BLaER1 (cell line): ENCODE data around the gene NPY.

ENCODE experiments used
- H3K27ac ChIP-seq: shearing (Covaris generic); formaldehyde crosslinking; 2 replicates; pipeline ENCODE4 v1.8.1; 2022
- H3K27me3 ChIP-seq: shearing (Covaris generic); formaldehyde crosslinking; 2 replicates; pipeline ENCODE4 v1.8.1; 2022
- H3K36me3 ChIP-seq: shearing (Covaris generic); formaldehyde crosslinking; 2 replicates; pipeline ENCODE4 v1.8.1; 2022
- H3K4me1 ChIP-seq: shearing (Covaris generic); formaldehyde crosslinking; 2 replicates; pipeline ENCODE4 v1.8.1; 2022
- H3K4me2 ChIP-seq: shearing (Covaris generic); formaldehyde crosslinking; 2 replicates; pipeline ENCODE4 v1.8.1; 2022
- H3K4me3 ChIP-seq: shearing (Covaris generic); formaldehyde crosslinking; 2 replicates; pipeline ENCODE4 v1.8.1; 2022
- H3K9ac ChIP-seq: shearing (Covaris generic); formaldehyde crosslinking; 2 replicates; pipeline ENCODE4 v1.8.1; 2022
- H3K9me3 ChIP-seq: shearing (Covaris generic); formaldehyde crosslinking; 2 replicates; pipeline ENCODE4 v1.8.1; 2022
- H4K20me1 ChIP-seq: shearing (Covaris generic); formaldehyde crosslinking; 2 replicates; pipeline ENCODE4 v1.8.1; 2022
- Cebpa-rat ChIP-seq: shearing (Covaris generic); IDR thresholded peaks from 2 replicates; pipeline ENCODE4 v1.8.1; 2022

NPY gene

GRCh38 chr7:24279512-24279911, 4.5 kb upstream of the NPY start:
- Histone ChIP-seq H4K20me1 (no peaks in the 10 kb centered on the region), H3K4me3 (no peak overlapping the region), H3K4me1 (peaks cover 17% of the 10 kb centered on the region), H3K27me3 (peaks cover 5% of the 10 kb centered on the region), H3K4me2 (no peak overlapping the region), H3K27ac (no peak overlapping the region), H3K9me3 (peaks cover 11% of the 10 kb centered on the region), H3K36me3 (no peaks in the 10 kb centered on the region), H3K9ac (no peak overlapping the region)
- no peak for TF ChIP-seq Cebpa-rat

DNA sequence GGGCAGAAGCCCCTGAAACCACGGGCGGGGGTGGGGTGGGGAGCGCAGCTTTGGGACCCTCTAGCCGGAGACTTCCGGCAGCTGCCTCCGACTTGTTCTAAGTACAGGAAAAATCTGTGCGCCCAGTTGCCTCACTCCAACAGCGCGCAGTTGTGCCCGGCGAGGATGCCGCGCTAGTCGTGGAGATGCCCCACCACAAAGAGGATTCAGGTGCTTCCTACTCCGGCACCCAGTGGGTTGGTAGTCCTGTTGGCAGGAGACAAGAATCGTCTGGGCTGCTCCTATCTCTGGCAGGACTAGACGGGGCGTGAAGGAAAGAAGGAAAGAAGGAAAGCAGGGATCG, 465 bp upstream of the NPY start:
- peak overlapping the region; percentile 88 for H3K9ac ChIP-seq
- peak overlapping the region; percentile 72 for H3K4me3 ChIP-seq
- peak overlapping the region; percentile 95 for H3K27ac ChIP-seq
- peak; percentile 78; the same call in 1 of the 2 replicates for TF ChIP-seq Cebpa-rat
- H3K4me1 ChIP-seq = peaks cover 41% of the 10 kb centered on the region
- H3K4me2 ChIP-seq = peak overlapping the region; percentile 89
- H3K36me3 ChIP-seq = no peaks in the 10 kb centered on the region
- no peaks in the 10 kb centered on the region for H4K20me1 ChIP-seq
- peaks cover 20% of the 10 kb centered on the region for H3K27me3 ChIP-seq
- H3K9me3 ChIP-seq = peaks cover 6% of the 10 kb centered on the region

GRCh38 chr7:24284699-24285506, 913 bp downstream of the NPY start:
- H3K4me3 ChIP-seq = peak overlapping the region; percentile 72
- H3K27me3 ChIP-seq = peaks cover 20% of the 10 kb centered on the region
- H4K20me1 ChIP-seq = no peaks in the 10 kb centered on the region
- peaks cover 52% of the 10 kb centered on the region for H3K4me1 ChIP-seq
- peak overlapping the region; percentile 89 for H3K4me2 ChIP-seq
- no peak for TF ChIP-seq Cebpa-rat
- H3K9me3 ChIP-seq = no peaks in the 10 kb centered on the region
- no peaks in the 10 kb centered on the region for H3K36me3 ChIP-seq
- H3K9ac ChIP-seq = peak overlapping the region; percentile 88
- peak overlapping the region; percentile 95 for H3K27ac ChIP-seq

GRCh38 chr7:24290004-24290641, 6.1 kb downstream of the NPY start:
- Histone ChIP-seq H3K36me3 (no peaks in the 10 kb centered on the region), H3K9me3 (no peaks in the 10 kb centered on the region), H4K20me1 (no peaks in the 10 kb centered on the region), H3K4me2 (peak overlapping the region; percentile 67), H3K27ac (no peak overlapping the region), H3K9ac (no peak overlapping the region), H3K27me3 (peaks cover 9% of the 10 kb centered on the region), H3K4me3 (no peak overlapping the region), H3K4me1 (peaks cover 46% of the 10 kb centered on the region)
- no peak for TF ChIP-seq Cebpa-rat

GRCh38 chr7:24291271-24291670, 7.3 kb downstream of the NPY start:
- H3K27me3 ChIP-seq = no peaks in the 10 kb centered on the region
- no peak overlapping the region for H3K4me3 ChIP-seq
- 0 out of 2 replicates have a peak overlapping the region, but pooled peaks have one; percentile 2 for H3K4me2 ChIP-seq
- H3K36me3 ChIP-seq = no peaks in the 10 kb centered on the region
- H3K9ac ChIP-seq = no peak overlapping the region; the same call in 1 of the 2 replicates
- no peak overlapping the region; the same call in 1 of the 2 replicates for H3K27ac ChIP-seq
- H3K9me3 ChIP-seq = 0 out of 2 replicates have a peak, but pooled peaks cover 2% of the 10 kb centered on the region
- no peak for TF ChIP-seq Cebpa-rat
- peaks cover 36% of the 10 kb centered on the region for H3K4me1 ChIP-seq
- H4K20me1 ChIP-seq = no peaks in the 10 kb centered on the region

DNA sequence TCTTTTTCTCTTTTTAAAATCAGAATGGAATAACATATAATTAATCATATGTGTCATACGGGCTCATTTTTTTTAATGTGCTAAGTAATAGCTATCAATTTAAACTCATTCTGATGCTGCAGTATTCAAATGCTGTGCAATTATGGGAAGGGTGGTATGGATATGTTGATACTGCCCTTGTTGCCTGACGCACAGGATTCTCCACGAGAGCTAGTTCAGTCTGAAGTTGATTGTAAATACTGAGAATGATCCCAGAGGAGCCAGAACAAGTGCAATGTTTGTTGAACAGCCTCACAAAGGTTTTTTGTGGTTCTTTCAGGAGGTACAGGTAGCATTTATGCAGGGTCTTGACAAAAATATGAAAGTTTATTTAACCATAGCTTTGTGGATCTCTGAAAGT, 13.4 kb downstream of the NPY start:
- Histone ChIP-seq H3K4me1 (peaks cover 38% of the 10 kb centered on the region), H3K4me2 (no peak overlapping the region), H3K9ac (no peak overlapping the region), H3K9me3 (peaks cover 10% of the 10 kb centered on the region), H3K4me3 (no peak overlapping the region), H3K27me3 (no peaks in the 10 kb centered on the region), H3K36me3 (no peaks in the 10 kb centered on the region), H3K27ac (no peak overlapping the region), H4K20me1 (no peaks in the 10 kb centered on the region)
- no peak for TF ChIP-seq Cebpa-rat

DNA sequence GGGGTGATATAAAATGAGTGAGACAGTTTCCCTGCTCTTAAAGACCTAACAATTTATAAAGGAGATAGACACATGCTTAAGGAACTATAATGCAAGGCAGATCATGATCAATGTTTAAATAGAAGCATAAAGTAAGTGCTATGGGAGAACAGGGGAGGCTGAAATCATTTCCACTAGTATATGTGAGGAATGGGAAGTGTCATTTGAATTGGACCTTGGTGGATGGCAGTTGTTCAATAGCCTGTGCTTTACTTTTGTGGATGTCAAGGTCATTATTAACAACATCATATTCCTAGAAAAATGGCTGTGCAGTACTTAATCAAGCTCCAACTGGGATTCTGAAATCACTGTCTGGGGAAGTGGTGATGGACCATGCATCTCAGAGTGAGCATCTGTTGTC, 14.7 kb downstream of the NPY start:
- Histone ChIP-seq H3K36me3 (no peaks in the 10 kb centered on the region), H3K4me3 (no peak overlapping the region), H4K20me1 (no peaks in the 10 kb centered on the region), H3K9me3 (peaks cover 10% of the 10 kb centered on the region), H3K4me2 (peak overlapping the region; percentile 78), H3K27me3 (no peaks in the 10 kb centered on the region), H3K4me1 (peaks cover 43% of the 10 kb centered on the region), H3K9ac (no peak overlapping the region), H3K27ac (peak overlapping the region; percentile 66)
- TF ChIP-seq Cebpa-rat = no peak

DNA sequence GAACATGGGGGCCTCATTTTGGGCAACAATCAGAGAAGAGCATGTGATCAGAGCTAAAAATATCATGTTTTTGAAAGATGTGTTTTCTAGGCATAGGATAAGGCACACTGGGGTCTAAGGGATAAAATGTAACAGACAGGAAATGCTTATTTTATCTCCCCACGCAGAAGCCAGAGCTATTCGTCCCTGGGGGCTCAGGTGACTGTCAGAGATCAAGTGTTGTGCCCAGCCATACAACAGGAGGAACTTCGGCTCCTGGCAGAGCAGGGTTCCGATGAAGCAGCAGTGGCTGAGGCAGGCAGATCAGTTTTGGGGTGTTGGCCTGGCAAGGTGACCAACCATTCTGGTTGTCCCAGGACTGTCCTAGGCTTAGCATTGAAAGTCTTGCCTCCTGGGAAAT, 15.2 kb downstream of the NPY start:
- Histone ChIP-seq H3K36me3 (no peaks in the 10 kb centered on the region), H3K4me1 (peaks cover 43% of the 10 kb centered on the region)
- TF ChIP-seq Cebpa-rat = no peak

DNA sequence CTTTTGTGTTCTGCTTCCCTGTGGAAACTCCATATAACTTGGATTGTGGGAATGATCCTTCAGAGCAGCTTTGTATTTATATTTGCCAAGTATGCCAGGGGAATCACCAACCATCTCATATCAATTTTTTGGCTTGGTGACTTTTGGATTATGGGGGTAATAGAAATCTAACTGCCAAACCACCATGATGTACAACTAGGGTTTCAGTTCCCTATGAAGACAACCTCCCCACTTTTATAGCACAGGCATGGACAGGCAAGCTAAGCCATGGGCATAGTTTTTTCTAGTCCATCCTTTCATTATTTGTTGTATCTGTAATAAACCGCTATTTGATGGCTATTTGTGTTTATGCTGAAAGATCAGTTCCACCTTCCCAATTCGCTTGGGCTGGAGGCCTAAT, 17.7 kb downstream of the NPY start:
- no peaks in the 10 kb centered on the region for H3K36me3 ChIP-seq
- no peak overlapping the region for H3K27ac ChIP-seq
- no peak for TF ChIP-seq Cebpa-rat
- H3K9me3 ChIP-seq = peaks cover 18% of the 10 kb centered on the region
- no peaks in the 10 kb centered on the region for H3K27me3 ChIP-seq
- H3K4me1 ChIP-seq = peaks cover 51% of the 10 kb centered on the region
- H3K4me3 ChIP-seq = no peak overlapping the region
- peak overlapping the region; percentile 48 for H3K4me2 ChIP-seq
- H4K20me1 ChIP-seq = no peaks in the 10 kb centered on the region
- no peak overlapping the region for H3K9ac ChIP-seq

More for the DNA sequence above, 15.2 kb downstream of the NPY start:
- Histone ChIP-seq H3K4me2 (peak overlapping the region; percentile 78), H4K20me1 (no peaks in the 10 kb centered on the region), H3K4me3 (no peak overlapping the region), H3K9ac (peak overlapping the region; percentile 62; the same call in 1 of the 2 replicates), H3K27ac (peak overlapping the region; percentile 66), H3K9me3 (peaks cover 10% of the 10 kb centered on the region), H3K27me3 (no peaks in the 10 kb centered on the region)

GRCh38 chr7:24304494-24305095, 20.6 kb downstream of the NPY start:
- no peaks in the 10 kb centered on the region for H4K20me1 ChIP-seq
- H3K4me1 ChIP-seq = peaks cover 35% of the 10 kb centered on the region
- H3K9me3 ChIP-seq = peaks cover 18% of the 10 kb centered on the region
- no peak overlapping the region for H3K27ac ChIP-seq
- no peaks in the 10 kb centered on the region for H3K27me3 ChIP-seq
- H3K9ac ChIP-seq = no peak overlapping the region
- TF ChIP-seq Cebpa-rat = no peak
- no peaks in the 10 kb centered on the region for H3K36me3 ChIP-seq
- no peak overlapping the region for H3K4me3 ChIP-seq
- H3K4me2 ChIP-seq = peak overlapping the region; percentile 28; the same call in 1 of the 2 replicates
